CD4-positive, alpha-beta T cell treated with Interferon gamma for 1 hour (primary cell): ENCODE results near the gene DHODH.
"Not testable (repeated sequence)": the region's sequence is repeated elsewhere in the genome, so short reads cannot be mapped to it uniquely, and the experiment has no call there.

Source experiments
- DNase-seq: peaks from one replicate; pipeline ENCODE4 v3.0.0-alpha.2; 2020

DHODH gene

GRCh38 chr16:72054254-72054847 lies 45.8 kb downstream of the DHODH start, which contains the start of gene HP:
Gene HP, plus strand, starts transcription at chr16:72054505. Its CDS starts 148 bp downstream, at chr16:72054653.
- not testable (repeated sequence) for DNase-seq

GRCh38 chr16:72055911-72056310 lies 47.4 kb downstream of the DHODH start:
- no peak for DNase-seq

GRCh38 chr16:72057313-72057712 lies 48.8 kb downstream of the DHODH start:
- DNase-seq, result not testable (repeated sequence)

GRCh38 chr16:72059060-72059459 lies 50.5 kb downstream of the DHODH start:
- DNase-seq, result not testable (repeated sequence)

GRCh38 chr16:72060405-72060804 lies 51.9 kb downstream of the DHODH start:
- no peak for DNase-seq

- no peak for DNase-seq
These were observed 53.0 kb downstream of the DHODH start for GRCh38 chr16:72061564-72061963.

- DNase-seq, result no peak
These were observed 55.9 kb downstream of the DHODH start for GRCh38 chr16:72064361-72064894.

GRCh38 chr16:72066747-72067146 lies 58.2 kb downstream of the DHODH start:
- DNase-seq, result no peak

- no peak for DNase-seq
These were observed 60.4 kb downstream of the DHODH start for GRCh38 chr16:72068930-72069329.

GRCh38 chr16:72072514-72073342 lies 64.2 kb downstream of the DHODH start:
- DNase-seq, result no peak

- DNase-seq, result no peak
These were observed 65.2 kb downstream of the DHODH start for GRCh38 chr16:72073560-72074230.

GRCh38 chr16:72075067-72075466 lies 66.5 kb downstream of the DHODH start:
- not testable (repeated sequence) for DNase-seq
